EH (cell line): Measurements from ENCODE around the gene C16orf92.

Experiments used
- DNase-seq: peaks from one replicate; pipeline ENCODE4 v3.0.0-alpha.2; 2015; ENCODE audit warnings: low read depth

C16orf92 gene

DNA sequence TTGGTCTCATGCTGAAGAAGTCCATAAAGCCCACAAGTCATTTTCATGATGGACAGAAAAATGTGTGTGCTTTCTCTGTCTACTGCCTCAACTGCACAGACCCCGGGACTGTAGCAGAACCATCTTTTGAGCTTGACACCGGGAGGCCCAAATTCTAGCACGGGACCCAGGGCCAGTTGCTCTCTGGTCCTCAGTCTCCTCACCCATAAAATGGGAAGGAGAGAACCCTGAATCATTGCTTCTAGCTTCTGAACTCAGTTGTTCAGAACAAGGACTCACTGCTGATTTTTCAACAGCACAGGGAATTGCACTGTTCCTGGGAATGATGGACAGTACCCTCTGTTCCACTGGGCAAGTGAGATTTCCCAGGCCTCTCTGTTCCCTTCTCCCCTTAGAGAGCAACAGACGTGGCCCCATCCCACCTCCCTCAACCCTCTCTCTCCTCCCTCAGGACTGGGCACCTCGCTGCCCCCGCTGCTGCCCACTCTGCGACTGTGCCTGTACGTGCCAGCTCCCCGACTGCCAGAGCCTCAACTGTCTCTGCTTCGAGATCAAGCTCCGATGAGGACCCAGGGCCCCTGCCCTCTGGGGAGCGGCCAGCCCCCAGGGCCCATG is 40.4 kb downstream of the C16orf92 start:
- no peak for DNase-seq

DNA sequence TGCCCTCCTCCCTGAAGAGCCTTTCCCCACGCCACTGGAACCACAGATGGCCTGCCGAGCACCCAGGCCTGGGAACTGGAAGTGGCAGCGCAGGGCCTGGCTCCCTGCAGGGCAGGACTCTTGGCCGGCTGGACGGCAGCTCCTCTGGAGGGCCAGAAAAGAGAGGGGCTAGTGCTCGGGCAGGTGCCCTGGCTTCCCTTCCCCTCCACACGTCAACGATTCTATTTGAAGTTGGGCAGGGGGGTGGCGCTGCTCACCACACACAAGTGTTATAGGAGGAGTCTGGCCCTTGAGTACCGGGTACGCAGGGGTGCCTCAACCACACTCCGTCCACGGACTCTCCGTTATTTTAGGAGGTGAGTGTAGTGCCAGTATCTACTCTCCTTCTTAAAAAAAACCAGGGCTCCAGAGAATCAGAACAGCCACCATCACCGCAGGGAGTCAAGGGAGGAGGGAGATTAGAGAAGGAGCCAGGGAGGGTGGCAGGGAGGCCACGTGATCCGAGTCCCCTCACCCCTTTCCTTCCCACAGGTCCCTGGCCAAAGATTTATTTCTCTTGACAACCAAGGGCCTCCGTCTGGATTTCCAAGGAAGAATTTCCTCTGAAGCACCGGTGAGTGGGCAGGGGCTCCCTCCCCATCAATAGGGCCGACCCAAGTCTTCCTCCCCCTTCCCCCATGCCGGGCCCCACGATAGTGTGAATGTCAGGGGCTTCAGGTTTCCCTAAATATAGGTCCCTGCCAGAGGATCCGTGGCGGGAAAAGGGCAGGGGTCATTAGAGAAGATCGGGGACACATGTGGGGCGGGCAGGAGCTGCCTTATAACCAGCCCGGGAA is 41.1 kb downstream of the C16orf92 start:
- DNase-seq = peak; percentile 48

DNA sequence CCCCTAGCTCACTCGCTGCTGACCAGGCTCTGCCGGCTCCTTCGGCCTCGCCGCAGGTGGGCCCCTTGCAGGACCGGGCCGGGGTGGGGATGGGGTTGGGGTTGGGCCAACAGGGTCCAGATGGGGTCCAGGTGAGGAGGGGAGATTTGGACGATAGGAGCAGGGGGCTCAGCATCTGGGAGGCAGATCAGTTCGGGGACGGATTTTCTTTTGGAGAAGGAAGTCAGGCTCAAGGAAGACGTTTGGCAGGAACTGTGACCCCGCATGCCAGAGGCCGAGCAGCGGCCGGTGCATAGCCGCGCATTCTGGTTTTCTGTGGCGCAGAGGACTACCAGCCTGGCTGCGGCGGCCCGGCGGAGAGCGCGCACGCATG is 41.7 kb downstream of the C16orf92 start:
- DNase-seq = no peak

DNA sequence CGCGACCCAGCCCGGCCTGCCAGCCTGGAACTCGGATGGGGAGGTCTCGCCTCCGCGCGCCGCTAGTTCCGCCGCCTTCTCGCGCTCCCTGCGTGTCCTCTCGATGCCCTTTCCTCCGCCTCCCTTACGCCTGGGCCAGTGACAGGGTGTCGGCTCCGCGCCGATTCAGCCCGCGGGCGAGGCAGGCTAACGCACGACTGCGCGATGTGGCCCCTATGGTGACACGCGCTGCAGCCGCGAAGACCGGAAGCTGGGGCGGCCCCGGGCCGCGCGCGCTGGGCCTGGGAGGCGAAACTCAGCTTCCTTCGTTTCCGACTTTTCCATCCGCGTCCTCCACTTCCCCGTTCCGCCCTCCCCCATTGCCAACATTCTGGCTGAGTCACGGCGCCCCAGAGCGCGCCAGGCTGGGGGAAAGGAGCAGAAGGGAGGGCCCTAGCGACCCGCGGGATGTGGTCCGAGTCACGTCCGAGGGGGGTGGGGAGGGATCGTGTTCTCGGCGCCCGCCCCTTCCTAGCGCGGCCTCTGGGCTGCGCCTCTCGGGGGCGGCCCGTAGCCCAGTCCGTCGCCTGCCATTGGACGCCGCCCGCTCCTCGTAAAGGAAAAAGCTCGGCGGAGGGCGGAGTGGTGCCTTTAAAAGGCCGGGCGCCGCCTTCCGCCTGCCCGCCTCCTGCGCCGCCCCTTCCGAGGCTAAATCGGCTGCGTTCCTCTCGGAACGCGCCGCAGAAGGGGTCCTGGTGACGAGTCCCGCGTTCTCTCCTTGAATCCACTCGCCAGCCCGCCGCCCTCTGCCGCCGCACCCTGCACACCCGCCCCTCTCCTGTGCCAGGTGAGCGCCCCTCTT is 42.3 kb downstream of the C16orf92 start, which contains the start of gene ALDOA:
ALDOA (plus strand) TSS at position 659 of the 841 bp plus-strand sequence. CDS start 1,138 bp downstream, outside the sequence.
- DNase-seq = peak; percentile 99

DNA sequence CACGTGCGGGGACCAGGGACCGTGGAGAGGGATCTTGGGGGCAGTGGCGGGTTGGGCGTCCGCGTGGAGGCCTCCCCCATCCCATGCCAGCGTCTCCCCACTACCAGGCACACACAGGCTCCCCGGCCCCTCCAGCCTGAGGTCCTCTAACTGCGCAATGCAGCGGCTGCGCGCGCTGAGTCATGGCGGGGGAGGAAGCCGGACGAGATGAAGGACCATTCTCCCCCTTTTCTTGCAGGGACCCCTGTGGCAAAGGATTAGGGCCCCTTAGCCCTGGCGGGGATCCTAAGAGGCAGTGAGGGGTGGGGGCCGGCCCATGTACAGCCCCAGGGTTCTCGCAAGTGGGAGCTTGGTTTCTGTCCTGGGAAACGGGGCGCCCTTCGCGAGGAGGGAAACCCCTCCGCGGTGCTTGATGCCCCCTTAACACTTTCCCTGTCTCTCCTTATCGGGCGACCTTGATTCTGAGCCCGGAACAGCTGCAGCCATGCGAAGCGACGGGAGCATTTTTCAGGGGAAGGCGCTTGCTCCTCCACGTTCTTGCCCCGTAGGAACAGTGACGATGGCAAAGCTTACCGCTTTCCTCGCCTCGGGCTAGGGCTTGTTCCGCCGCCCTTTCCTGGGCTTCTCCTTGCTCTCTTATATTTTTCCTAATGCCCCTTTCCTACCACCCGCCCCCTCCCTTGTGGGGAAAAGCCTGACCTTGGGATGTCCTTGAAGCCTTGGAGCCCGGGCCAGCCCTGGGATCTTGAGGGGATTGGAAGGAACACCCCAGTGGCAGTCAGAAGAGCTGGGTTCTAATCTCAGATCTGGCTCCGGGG is 43.2 kb downstream of the C16orf92 start:
- peak; percentile 71 for DNase-seq

DNA sequence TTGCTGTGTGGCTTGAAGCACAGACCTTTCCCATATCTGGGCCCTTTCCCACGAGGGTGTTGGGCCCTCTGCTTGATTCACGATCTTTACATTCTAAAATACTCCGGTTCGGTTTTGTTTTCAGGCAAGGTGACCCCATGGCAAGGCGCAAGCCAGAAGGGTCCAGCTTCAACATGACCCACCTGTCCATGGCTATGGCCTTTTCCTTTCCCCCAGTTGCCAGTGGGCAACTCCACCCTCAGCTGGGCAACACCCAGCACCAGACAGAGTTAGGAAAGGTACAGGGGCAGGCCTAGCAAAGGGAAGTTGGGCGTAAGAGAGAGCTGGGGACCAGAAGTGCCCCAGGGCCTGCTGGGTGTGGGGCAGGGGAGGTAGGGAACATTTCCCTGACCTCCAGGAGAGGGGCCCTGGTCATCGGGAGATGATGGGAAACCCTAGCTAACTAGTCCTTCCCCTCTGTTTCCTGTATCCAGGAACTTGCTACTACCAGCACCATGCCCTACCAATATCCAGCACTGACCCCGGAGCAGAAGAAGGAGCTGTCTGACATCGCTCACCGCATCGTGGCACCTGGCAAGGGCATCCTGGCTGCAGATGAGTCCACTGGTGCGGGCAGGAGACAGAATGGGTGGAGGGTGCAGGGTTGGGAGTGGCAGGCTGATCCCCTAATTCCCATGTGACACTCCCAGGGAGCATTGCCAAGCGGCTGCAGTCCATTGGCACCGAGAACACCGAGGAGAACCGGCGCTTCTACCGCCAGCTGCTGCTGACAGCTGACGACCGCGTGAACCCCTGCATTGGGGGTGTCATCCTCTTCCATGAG is 44.0 kb downstream of the C16orf92 start:
- no peak for DNase-seq

DNA sequence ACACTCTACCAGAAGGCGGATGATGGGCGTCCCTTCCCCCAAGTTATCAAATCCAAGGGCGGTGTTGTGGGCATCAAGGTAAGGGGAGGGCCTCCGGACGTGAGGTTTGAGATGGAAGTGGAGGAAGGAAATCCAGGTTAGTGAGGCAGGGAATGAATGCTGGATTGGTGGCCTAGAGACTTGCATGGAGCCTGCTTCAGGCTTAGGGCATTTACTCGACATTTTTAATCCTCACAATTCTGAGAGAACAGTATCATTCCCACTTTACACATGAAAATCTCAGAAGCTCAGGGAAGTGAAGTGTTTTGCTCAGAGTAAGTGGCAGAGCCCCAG is 44.6 kb downstream of the C16orf92 start:
- no peak for DNase-seq

DNA sequence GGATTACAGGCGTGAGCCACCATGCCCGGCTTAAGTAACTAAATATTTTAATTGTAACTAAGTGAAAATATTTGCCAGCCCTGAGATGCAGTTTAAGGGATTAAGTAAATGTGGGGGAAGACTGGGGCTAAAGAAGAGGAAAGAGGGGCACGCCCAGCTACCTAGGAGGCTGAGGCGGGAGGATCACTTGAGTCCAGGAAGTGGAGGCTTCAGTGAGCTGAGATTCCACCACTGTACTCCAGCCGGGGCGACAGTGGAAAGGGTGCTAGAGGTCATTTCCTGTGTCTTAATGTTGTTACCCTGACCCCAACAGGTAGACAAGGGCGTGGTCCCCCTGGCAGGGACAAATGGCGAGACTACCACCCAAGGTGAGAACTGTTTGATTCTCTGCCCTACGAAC is 45.3 kb downstream of the C16orf92 start:
- DNase-seq = no peak

DNA sequence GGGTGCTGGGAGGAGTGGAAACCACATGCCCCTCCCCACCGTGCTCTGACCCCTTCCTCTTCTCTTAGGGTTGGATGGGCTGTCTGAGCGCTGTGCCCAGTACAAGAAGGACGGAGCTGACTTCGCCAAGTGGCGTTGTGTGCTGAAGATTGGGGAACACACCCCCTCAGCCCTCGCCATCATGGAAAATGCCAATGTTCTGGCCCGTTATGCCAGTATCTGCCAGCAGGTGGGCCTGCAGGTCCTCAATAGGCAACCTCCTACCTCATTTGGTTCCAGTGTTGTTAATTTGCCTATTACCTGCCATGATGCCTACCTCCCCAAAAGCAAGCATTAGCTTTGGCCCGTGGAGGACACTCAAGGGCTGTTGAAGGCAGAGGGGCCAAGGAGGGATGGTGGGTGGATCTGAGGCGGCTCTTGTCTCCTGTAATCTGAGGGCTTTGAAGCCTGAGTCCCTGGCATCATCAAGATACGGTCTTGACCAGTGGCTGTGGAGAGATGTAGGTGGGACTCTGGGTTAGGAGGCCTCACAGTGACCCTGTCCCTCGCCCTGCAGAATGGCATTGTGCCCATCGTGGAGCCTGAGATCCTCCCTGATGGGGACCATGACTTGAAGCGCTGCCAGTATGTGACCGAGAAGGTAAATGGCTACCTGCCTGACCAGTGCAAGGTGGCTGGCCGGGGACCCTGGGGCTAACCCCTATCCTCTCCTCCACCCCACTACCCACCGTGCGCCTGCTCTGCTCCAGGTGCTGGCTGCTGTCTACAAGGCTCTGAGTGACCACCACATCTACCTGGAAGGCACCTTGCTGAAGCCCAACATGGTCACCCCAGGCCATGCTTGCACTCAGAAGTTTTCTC is 46.0 kb downstream of the C16orf92 start:
- DNase-seq = peak; percentile 35

DNA sequence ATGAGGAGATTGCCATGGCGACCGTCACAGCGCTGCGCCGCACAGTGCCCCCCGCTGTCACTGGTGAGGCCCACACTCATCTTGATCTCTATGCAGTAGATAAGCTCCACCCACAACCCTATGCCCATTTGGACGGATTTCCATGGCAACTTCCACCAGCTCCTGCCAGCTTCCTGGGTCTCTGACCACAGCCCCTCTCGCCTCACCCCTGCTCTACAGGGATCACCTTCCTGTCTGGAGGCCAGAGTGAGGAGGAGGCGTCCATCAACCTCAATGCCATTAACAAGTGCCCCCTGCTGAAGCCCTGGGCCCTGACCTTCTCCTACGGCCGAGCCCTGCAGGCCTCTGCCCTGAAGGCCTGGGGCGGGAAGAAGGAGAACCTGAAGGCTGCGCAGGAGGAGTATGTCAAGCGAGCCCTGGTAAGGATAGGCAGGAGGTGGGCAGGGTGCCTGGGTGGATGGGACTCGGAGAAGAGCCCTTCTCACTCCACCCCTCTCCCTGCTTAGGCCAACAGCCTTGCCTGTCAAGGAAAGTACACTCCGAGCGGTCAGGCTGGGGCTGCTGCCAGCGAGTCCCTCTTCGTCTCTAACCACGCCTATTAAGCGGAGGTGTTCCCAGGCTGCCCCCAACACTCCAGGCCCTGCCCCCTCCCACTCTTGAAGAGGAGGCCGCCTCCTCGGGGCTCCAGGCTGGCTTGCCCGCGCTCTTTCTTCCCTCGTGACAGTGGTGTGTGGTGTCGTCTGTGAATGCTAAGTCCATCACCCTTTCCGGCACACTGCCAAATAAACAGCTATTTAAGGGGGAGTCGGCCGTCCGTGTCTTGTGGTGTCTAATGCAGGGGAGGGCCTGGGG is 46.8 kb downstream of the C16orf92 start:
- DNase-seq = no peak

DNA sequence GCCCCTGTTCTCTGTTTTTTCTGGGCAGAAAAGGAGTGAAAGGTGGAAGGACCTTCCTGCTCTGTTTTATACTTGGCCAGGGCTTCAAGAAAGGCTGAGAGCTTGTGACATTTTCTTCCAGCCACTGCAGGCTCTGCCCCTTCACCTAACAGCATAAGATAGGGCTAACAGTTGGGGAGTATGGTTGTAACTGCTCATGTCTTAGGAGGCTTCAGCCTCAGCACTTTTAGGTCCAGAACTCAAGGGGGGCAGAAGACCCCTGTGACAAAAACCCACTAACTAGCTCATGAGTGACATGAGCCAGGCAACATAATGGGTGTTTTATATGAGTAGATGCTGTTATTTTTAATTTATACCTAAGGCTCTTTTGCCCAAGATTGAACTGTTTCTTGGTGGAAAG is 47.5 kb downstream of the C16orf92 start:
- no peak for DNase-seq
